GM19099 (cell line): ENCODE results near the gene SLC28A3.

Experiments used
- POLR2A ChIP-seq: IDR thresholded peaks from 3 replicates; pipeline ENCODE4 v1.6.1; 2011; ENCODE audit warnings: low read depth; ENCODE audit not compliant: insufficient read length; ENCODE audit errors: extremely low read depth

SLC28A3 gene

GRCh38 chr9:84318981-84319380, 21.6 kb downstream of the SLC28A3 start:
- no peak for TF ChIP-seq POLR2A

- TF ChIP-seq POLR2A = no peak
These were observed 23.0 kb downstream of the SLC28A3 start for GRCh38 chr9:84317563-84317962.

GRCh38 chr9:84315278-84315877, 25.2 kb downstream of the SLC28A3 start:
- no peak for TF ChIP-seq POLR2A

GRCh38 chr9:84314306-84314705, 26.3 kb downstream of the SLC28A3 start:
- no peak for TF ChIP-seq POLR2A

GRCh38 chr9:84310883-84311282, 29.7 kb downstream of the SLC28A3 start:
- TF ChIP-seq POLR2A = no peak

GRCh38 chr9:84305497-84306131, 34.9 kb downstream of the SLC28A3 start:
- TF ChIP-seq POLR2A = no peak

- no peak for TF ChIP-seq POLR2A
These were observed 36.4 kb downstream of the SLC28A3 start for GRCh38 chr9:84304166-84304565.

GRCh38 chr9:84303061-84303460, 37.5 kb downstream of the SLC28A3 start:
- no peak for TF ChIP-seq POLR2A

GRCh38 chr9:84301851-84302250, 38.7 kb downstream of the SLC28A3 start:
- TF ChIP-seq POLR2A = no peak

GRCh38 chr9:84300271-84300670, 40.3 kb downstream of the SLC28A3 start:
- no peak for TF ChIP-seq POLR2A

GRCh38 chr9:84297162-84297821, 43.3 kb downstream of the SLC28A3 start:
- no peak for TF ChIP-seq POLR2A

GRCh38 chr9:84296146-84296843, 44.3 kb downstream of the SLC28A3 start:
- no peak for TF ChIP-seq POLR2A

- no peak for TF ChIP-seq POLR2A
These were observed 46.2 kb downstream of the SLC28A3 start for GRCh38 chr9:84294241-84294950.

- peak; percentile 21 for TF ChIP-seq POLR2A
These were observed 47.4 kb downstream of the SLC28A3 start for GRCh38 chr9:84293001-84293798.
